ENCODE results near the gene COMTD1. TPM values are rescaled to one million over a fixed set of nuclear protein-coding genes. Genes with fewer than 3 reads are reported as not detected.

COMTD1 gene
- total and polyA plus RNA-seq, 2 donors (not counting 3 experiments of a cell fraction or from before 2014, with no cell fraction given), result 18.4 to 18.6 TPM

GRCh38 chr10:75263806-75264205, 28.0 kb upstream of the COMTD1 start:
- Histone ChIP-seq H4K20me1 (replicated peaks; ENCODE audit: control insufficient read depth, extremely low read depth, insufficient read depth, low read length) (no peaks in the 10 kb centered on the region), H3K4me3 (replicated peaks in 1 of 3; ENCODE audit: insufficient read depth in 1 of 3, low read depth in 1 of 3, low read length in 3 of 3) (no peak overlapping the region), H3K4me1 (ENCODE audit: control insufficient read depth, extremely low read depth, insufficient read depth, low read length) (no peaks in the 10 kb centered on the region), H3K79me2 (ENCODE audit: control insufficient read depth, insufficient read depth, low read length) (no peaks in the 10 kb centered on the region), H3K36me3 (ENCODE audit: control insufficient read depth in 2 of 2, extremely low read depth in 1 of 2, insufficient read depth in 2 of 2, low read length in 2 of 2) (no peaks in the 10 kb centered on the region), H3K9ac (replicated peaks; ENCODE audit: extremely low read depth, insufficient read depth, low read length) (no peak overlapping the region), H3K9me3 (replicated peaks; ENCODE audit: control insufficient read depth, insufficient read depth, low read length) (no peaks in the 10 kb centered on the region), H3K27me3 (ENCODE audit: control insufficient read depth in 2 of 2, insufficient read depth in 2 of 2, low read length in 2 of 2) (no peaks in the 10 kb centered on the region), H3K9me1 (replicated peaks; ENCODE audit: control insufficient read depth, extremely low read depth, insufficient read depth, low read length) (no peaks in the 10 kb centered on the region), H3K27ac (ENCODE audit: insufficient read depth, low read depth, low read length) (no peak overlapping the region), H3K4me2 (ENCODE audit: insufficient read depth, low read length) (no peak overlapping the region), H2AFZ (ENCODE audit: low read depth, low read length) (no peak overlapping the region)
- dilution Hi-C loops (cut with MboI; ENCODE audit: extremely low pct_ligation_motif_present, low sequenced_read_pairs), result no loop called here
- ChIA-PET CTCF (no interaction called here), POLR2A (no interaction called here)
- TF ChIP-seq POLR2AphosphoS5 (IDR thresholded peaks at IDR 0.05; ENCODE audit: insufficient read depth, low read depth, low read length) (no peak), JUN (IDR thresholded peaks at IDR 0.05; ENCODE audit: borderline replicate concordance, insufficient read depth, insufficient read length, low read depth) (no peak), POLR2A (IDR thresholded peaks at IDR 0.05; ENCODE audit: low read depth, low read length) (no peak), MYC (IDR thresholded peaks at IDR 0.05; ENCODE audit: low read depth, low read length) (no peak), FOS (IDR thresholded peaks at IDR 0.05; ENCODE audit: borderline replicate concordance, insufficient read depth, low read length) (no peak), GATA2 (IDR thresholded peaks at IDR 0.05; ENCODE audit: insufficient read depth, insufficient read length, low read depth, low read length) (no peak), EZH2 (IDR thresholded peaks at IDR 0.05; ENCODE audit: borderline replicate concordance, low read depth, low read length, severe bottlenecking) (no peak)
- TF ChIP-seq, protein P1, sequence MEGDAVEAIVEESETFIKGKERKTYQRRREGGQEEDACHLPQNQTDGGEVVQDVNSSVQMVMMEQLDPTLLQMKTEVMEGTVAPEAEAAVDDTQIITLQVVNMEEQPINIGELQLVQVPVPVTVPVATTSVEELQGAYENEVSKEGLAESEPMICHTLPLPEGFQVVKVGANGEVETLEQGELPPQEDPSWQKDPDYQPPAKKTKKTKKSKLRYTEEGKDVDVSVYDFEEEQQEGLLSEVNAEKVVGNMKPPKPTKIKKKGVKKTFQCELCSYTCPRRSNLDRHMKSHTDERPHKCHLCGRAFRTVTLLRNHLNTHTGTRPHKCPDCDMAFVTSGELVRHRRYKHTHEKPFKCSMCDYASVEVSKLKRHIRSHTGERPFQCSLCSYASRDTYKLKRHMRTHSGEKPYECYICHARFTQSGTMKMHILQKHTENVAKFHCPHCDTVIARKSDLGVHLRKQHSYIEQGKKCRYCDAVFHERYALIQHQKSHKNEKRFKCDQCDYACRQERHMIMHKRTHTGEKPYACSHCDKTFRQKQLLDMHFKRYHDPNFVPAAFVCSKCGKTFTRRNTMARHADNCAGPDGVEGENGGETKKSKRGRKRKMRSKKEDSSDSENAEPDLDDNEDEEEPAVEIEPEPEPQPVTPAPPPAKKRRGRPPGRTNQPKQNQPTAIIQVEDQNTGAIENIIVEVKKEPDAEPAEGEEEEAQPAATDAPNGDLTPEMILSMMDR (IDR thresholded peaks at IDR 0.05; ENCODE audit: extremely low read depth in 1 of 2, insufficient read depth in 1 of 2, low read depth in 1 of 2, low read length in 2 of 2), result no peak
- DNase-seq (ENCODE audit: low read depth, low spot score) (no peak), FAIRE-seq (no peak)
- BruUV-seq (replicated peaks), result no TSS peak
- intact Hi-C loops (cut with micrococcal nuclease), result no loop called here
